Skin epidermis (tissue), 12 donors: ENCODE data around the gene ZSCAN29.

Source experiments
- H3K27ac ChIP-seq, 21 experiments: fragments of 200-600 bp; sonication (generic) in 11 of 21; one replicate each; pipeline ENCODE4 v1.5.0; 2020; ENCODE audit warnings: mild to moderate bottlenecking in 3 of 21, inconsistent platforms in 2 of 21, moderate library complexity in 2 of 21
- H3K4me3 ChIP-seq, 7 experiments: fragments of 200-600 bp; sonication (generic) in 2 of 7; one replicate each; pipeline ENCODE4 v1.5.0; 2020; ENCODE audit warnings: inconsistent platforms in 2 of 7, mild to moderate bottlenecking in 2 of 7, moderate library complexity in 1 of 7

ZSCAN29 gene

DNA sequence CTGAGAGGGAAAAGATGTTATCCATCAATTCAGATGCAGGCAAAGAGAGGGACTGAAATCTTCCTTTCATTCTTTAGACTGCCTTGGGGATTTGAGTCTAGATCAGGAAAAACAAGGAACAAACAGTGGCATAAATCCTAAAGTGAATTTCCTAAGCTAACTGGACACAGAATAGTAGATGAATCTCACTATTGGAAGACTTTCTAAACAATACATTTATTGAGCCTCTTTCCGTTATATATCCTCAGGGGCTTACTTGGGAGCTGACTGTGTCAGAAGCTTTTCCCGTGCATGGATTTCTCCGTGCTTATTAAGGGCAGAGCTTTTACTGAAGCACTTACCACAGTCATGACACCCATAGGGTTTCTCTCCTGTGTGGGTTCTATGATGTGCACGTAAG lies 10.0 kb downstream of the ZSCAN29 start:
- Histone ChIP-seq H3K27ac (no peak overlapping the region), H3K4me3 (no peak overlapping the region)

DNA sequence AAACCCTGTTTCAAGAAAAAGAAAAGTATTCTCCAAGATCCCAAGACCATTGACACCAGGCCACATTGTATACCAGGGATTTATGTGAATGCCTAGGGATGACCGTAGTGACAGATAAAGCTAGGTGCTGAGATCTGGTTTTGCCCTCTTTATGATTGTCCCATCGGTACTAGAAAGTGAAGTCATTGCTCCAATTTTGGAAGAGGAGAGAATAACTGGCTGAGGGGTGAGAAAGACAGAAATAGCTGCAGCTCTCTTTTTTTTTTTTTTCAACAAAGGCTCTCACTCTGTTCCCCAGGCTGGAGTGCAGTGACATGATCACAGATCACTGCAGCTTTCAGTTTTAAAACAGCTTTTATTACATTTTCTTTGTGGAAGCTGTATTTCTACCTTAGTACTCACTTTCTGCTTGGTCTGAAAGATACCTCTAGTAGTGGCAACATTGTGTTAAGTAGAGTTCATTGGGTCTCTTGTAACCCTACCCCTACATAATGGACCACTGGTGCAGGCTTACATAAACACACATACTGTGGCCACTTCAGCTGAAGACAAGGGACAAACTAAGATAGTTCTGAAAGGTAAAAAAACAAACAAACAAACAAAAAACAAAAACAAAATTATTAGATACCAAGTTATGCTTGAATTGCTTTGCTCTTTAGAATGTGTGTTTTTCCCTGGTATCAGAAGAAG lies 18.0 kb downstream of the ZSCAN29 start:
- no peak overlapping the region for H3K27ac ChIP-seq

GRCh38 chr15:43347114-43347513 lies 23.7 kb downstream of the ZSCAN29 start:
- H3K4me3 ChIP-seq, result no peak overlapping the region

More for the DNA sequence above, 18.0 kb downstream of the ZSCAN29 start:
- H3K4me3 ChIP-seq, result no peak overlapping the region

GRCh38 chr15:43346305-43346704 lies 24.5 kb downstream of the ZSCAN29 start:
- H3K4me3 ChIP-seq, result no peak overlapping the region
- H3K27ac ChIP-seq, result no peak overlapping the region

More at GRCh38 chr15:43347114-43347513, 23.7 kb downstream of the ZSCAN29 start:
- H3K27ac ChIP-seq, result no peak overlapping the region

- Histone ChIP-seq H3K4me3 (peak overlapping the region; percentile 55 to 90 (median 68)), H3K27ac (peak overlapping the region; percentile 71 to 95 (median 90))
These were observed 40.1 kb downstream of the ZSCAN29 start for GRCh38 chr15:43330780-43331087.

DNA sequence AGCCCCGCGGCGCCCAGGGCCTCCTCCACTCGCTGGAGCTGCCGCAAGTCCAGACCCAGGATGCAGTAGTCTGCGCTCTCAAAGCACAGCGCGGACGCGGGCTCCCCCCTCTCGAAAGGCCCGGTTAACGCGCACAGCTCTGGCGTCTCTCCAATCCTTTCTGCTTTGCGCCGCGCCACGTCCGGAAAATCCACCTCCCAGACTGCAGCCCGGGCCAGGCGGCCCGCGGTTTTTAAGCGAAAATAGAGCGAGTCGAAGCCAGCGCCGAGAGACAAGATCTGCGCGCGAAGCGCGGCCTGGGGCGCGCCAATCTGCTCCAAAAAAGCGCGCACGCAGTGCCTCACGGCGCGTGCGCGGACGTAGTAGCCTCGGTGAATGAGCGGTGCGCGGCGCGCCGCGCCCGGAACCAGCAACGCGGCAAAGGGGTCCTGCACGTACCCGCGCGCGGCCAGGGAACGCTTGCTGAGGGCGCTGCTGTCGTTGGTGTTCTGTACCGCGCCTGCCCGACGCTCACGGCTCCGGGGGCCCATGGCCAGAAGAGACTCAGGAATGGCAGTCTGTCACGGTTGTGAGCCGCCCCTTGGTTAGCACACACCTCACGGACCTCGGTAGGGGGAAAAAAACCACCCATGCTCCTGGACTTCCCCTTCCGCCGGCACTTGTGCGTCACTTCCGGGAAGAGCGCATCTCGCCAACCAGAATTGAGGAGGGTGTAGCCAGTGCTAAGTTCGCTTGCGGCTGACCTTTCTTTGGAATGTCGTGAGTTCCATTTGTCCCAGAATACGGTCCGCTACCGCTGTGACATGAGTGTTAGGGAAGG lies 40.7 kb downstream of the ZSCAN29 start, which contains the start of gene LCMT2:
LCMT2 (minus strand) TSS at position 614 of the 820 bp plus-strand sequence; CDS start at position 530, 84 bp downstream.
- H3K4me3 ChIP-seq, result peak within 1 kb of the TSS; percentile 55 to 90 (median 68)
- H3K27ac ChIP-seq, result peak within 1 kb of the TSS; percentile 71 to 95 (median 90)

- peak overlapping the region; percentile 55 to 90 (median 68) for H3K4me3 ChIP-seq
- peak overlapping the region in 20 of 21 experiments; percentile 79 to 95 (median 90) for H3K27ac ChIP-seq
These were observed 41.5 kb downstream of the ZSCAN29 start for GRCh38 chr15:43329217-43329959.

DNA sequence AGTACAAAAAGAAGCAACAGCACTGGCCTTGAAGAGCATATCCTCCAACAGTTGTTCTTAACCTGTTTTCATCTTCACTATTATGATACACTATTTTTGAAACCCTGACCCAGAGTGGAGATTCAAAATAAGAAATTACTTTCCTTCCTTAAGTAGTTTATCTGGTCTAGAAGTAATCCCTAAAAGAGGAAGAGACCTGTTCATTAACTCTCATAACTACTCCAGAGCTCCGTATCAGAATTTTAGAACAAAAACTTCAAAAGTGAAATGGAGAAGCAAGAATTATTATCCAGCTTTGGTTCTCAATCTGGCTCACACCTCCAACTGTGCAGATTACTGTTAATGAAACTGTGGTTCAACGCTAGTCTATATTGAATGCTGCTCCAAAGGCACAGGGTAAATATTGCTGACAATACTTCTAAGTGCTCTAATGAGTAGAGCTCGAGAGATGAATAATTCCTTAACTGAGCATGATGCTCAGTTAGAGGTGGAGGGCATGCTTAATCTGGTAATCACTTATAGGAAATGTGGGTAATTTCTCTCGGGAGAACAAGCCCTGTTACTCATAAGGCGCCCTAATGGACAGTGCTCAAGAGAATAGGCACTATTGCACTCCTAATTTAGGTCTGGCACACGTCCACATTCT lies 45.7 kb downstream of the ZSCAN29 start:
- no peak overlapping the region for H3K27ac ChIP-seq

GRCh38 chr15:43318990-43319771 lies 51.7 kb downstream of the ZSCAN29 start:
- Histone ChIP-seq H3K4me3 (no peak overlapping the region), H3K27ac (no peak overlapping the region)

More for the DNA sequence above, 45.7 kb downstream of the ZSCAN29 start:
- H3K4me3 ChIP-seq, result no peak overlapping the region

GRCh38 chr15:43317566-43318184 lies 53.2 kb downstream of the ZSCAN29 start:
- no peak overlapping the region for H3K27ac ChIP-seq
- H3K4me3 ChIP-seq, result no peak overlapping the region

DNA sequence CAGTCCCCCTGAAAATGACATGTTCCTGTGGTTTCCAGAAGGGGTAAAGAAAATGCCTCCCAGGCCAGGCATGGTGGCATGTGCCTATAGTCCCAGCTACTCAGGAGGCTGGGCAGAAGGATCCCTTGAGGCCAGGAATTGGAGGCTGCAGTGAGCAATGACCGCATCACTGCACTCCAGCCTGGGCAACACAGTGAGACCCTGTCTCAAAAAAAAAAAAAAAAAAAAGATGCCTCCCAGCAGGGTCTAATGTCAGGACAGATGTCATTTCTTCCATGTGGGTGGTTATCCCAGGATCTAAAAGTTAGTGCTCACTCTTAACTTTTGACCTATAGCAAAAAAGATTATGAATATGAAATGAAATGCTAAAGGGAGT lies 53.9 kb downstream of the ZSCAN29 start:
- Histone ChIP-seq H3K27ac (no peak overlapping the region), H3K4me3 (no peak overlapping the region)

GRCh38 chr15:43316016-43316970 lies 54.5 kb downstream of the ZSCAN29 start:
- Histone ChIP-seq H3K27ac (no peak overlapping the region), H3K4me3 (no peak overlapping the region)

GRCh38 chr15:43314171-43314570 lies 56.7 kb downstream of the ZSCAN29 start:
- no peak overlapping the region for H3K27ac ChIP-seq

GRCh38 chr15:43312378-43312777 lies 58.5 kb downstream of the ZSCAN29 start:
- no peak overlapping the region for H3K4me3 ChIP-seq
- H3K27ac ChIP-seq, result no peak overlapping the region

More at GRCh38 chr15:43314171-43314570, 56.7 kb downstream of the ZSCAN29 start:
- no peak overlapping the region for H3K4me3 ChIP-seq
